ENCODE measurements around the gene TBCK. TPM values are rescaled to one million over a fixed set of nuclear protein-coding genes. Genes with fewer than 3 reads are reported as not detected.

The TBCK gene
- polyA plus RNA-seq, 1 of the 3 experiments (the other 2 are of a cell fraction), result 14.6 TPM

DNA sequence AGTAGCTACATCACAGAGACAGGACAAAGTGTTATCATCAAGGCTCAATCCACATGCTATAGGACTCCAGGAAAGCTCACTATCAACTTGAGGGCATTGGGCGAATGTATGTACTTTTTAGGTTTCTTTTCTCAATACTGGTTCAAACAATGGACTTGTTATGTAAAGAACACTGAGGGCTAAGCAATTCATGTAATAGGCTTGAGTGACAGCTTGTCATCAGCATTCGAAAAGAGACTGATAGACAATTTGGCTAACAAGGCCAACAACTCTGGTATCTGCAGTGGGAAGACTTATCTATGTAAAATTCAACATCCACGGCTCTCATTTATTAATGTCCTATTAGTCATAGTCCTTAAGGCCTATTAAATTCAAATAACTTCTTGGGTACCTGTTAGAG, 279.7 kb downstream of the TBCK start:
- WGBS (ENCODE audit: low lambda C conversion rate), result 85% methylated on average over 3 of the region's 3 CpGs
- H4K20me1 ChIP-seq (ENCODE audit: insufficient read depth), result no peaks in the 10 kb centered on the region
- H3K9me2 ChIP-seq, result no peaks in the 10 kb centered on the region
- H3K27ac ChIP-seq (ENCODE audit: low read depth in 2 of 2, low read length in 1 of 2), result no peak overlapping the region
- CTCF ChIA-PET, result interaction anchor here (1.1 kb wide), 1 partner anchor 23 kb away, joined by 3 read pairs; no protein-coding TSS in a partner anchor
- no peaks in the 10 kb centered on the region for H3K36me3 ChIP-seq (replicated peaks in 1 of 2; ENCODE audit: control insufficient read depth in 1 of 2, insufficient read depth in 2 of 2, low read length in 1 of 2)
- POLR2A ChIA-PET, result no interaction called here
- H3K27me3 ChIP-seq (ENCODE audit: insufficient read depth), result no peaks in the 10 kb centered on the region
- DNase-seq, result no peak
- no peaks in the 10 kb centered on the region for H3F3A ChIP-seq (replicated peaks; ENCODE audit: insufficient read depth)
- no peaks in the 10 kb centered on the region for H3K9me3 ChIP-seq
- H3K79me2 ChIP-seq (ENCODE audit: insufficient read depth), result no peaks in the 10 kb centered on the region
- TF ChIP-seq FOSL2 (IDR thresholded peaks at IDR 0.05; ENCODE audit: borderline replicate concordance, low read depth) (no peak), ZBTB33 (IDR thresholded peaks at IDR 0.05; ENCODE audit: borderline replicate concordance, low read depth) (no peak), NRF1 (IDR thresholded peaks at IDR 0.05; ENCODE audit: low read depth, low read length) (no peak)
- TF ChIP-seq, protein P1, sequence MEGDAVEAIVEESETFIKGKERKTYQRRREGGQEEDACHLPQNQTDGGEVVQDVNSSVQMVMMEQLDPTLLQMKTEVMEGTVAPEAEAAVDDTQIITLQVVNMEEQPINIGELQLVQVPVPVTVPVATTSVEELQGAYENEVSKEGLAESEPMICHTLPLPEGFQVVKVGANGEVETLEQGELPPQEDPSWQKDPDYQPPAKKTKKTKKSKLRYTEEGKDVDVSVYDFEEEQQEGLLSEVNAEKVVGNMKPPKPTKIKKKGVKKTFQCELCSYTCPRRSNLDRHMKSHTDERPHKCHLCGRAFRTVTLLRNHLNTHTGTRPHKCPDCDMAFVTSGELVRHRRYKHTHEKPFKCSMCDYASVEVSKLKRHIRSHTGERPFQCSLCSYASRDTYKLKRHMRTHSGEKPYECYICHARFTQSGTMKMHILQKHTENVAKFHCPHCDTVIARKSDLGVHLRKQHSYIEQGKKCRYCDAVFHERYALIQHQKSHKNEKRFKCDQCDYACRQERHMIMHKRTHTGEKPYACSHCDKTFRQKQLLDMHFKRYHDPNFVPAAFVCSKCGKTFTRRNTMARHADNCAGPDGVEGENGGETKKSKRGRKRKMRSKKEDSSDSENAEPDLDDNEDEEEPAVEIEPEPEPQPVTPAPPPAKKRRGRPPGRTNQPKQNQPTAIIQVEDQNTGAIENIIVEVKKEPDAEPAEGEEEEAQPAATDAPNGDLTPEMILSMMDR (IDR thresholded peaks at IDR 0.05), result no peak
- H2AFZ ChIP-seq (ENCODE audit: low read depth), result no peak overlapping the region
- no peak overlapping the region for H3K4me2 ChIP-seq
- peaks cover 0 to 7% of the 10 kb centered on the region in 2 experiments; a peak in 1 of 4 replicates for H3K4me1 ChIP-seq (ENCODE audit: control insufficient read depth in 1 of 2, insufficient read depth in 2 of 2, low read depth in 1 of 2, low read length in 1 of 2)
- no peak overlapping the region for H3K4me3 ChIP-seq (ENCODE audit: low read depth in 2 of 2, low read length in 1 of 2)
- no peak overlapping the region for H3K9ac ChIP-seq

DNA sequence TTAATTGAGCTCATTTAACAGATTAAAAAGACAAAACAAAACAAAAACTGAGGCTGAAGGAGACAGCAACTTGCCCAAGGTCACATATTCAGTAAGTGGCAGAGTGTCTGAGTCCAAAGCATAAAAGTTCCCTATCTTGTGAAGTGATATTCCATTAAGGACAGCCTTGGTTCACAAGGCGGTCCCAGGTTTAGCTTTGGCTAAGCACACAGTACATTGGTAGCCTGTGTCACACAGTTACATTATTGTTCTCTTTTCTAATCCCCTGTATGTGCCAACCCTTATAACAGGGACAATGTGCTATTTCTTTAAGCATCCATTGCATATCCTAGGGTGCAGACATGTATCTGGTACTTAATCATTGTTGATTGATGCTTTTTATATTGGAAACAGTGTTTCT, 280.8 kb downstream of the TBCK start:
- no peak overlapping the region for H3K4me3 ChIP-seq (ENCODE audit: low read depth in 2 of 2, low read length in 1 of 2)
- TF ChIP-seq TEAD4 (IDR thresholded peaks at IDR 0.05; ENCODE audit: borderline replicate concordance, insufficient read depth) (no peak), YY1 (IDR thresholded peaks at IDR 0.05; ENCODE audit: low read depth) (no peak)
- TF ChIP-seq, protein P1 (IDR thresholded peaks at IDR 0.05), result no peak
- TF ChIP-seq, protein P2, sequence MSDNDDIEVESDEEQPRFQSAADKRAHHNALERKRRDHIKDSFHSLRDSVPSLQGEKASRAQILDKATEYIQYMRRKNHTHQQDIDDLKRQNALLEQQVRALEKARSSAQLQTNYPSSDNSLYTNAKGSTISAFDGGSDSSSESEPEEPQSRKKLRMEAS (IDR thresholded peaks at IDR 0.05; ENCODE audit: low read depth), result no peak
- H3K27me3 ChIP-seq (ENCODE audit: insufficient read depth), result no peaks in the 10 kb centered on the region
- no peak overlapping the region for H3K4me2 ChIP-seq
- DNase-seq, result no peak
- no peaks in the 10 kb centered on the region for H3K79me2 ChIP-seq (ENCODE audit: insufficient read depth)
- no peak overlapping the region for H3K9ac ChIP-seq
- no peak overlapping the region for H3K27ac ChIP-seq (ENCODE audit: low read depth in 2 of 2, low read length in 1 of 2)
- no peaks in the 10 kb centered on the region for H3K9me2 ChIP-seq
- no peak overlapping the region for H2AFZ ChIP-seq (ENCODE audit: low read depth)
- H3F3A ChIP-seq (replicated peaks; ENCODE audit: insufficient read depth), result no peaks in the 10 kb centered on the region
- ChIA-PET POLR2A (no interaction called here), CTCF (no interaction called here)
- no peaks in the 10 kb centered on the region for H3K36me3 ChIP-seq (replicated peaks in 1 of 2; ENCODE audit: control insufficient read depth in 1 of 2, insufficient read depth in 2 of 2, low read length in 1 of 2)
- no peaks in the 10 kb centered on the region for H3K9me3 ChIP-seq
- whole genome bisulfite sequencing (ENCODE audit: low lambda C conversion rate), result 80% methylated on average over 1 of the region's 1 CpG
- peaks cover 0 to 7% of the 10 kb centered on the region in 2 experiments; a peak in 1 of 4 replicates for H3K4me1 ChIP-seq (ENCODE audit: control insufficient read depth in 1 of 2, insufficient read depth in 2 of 2, low read depth in 1 of 2, low read length in 1 of 2)
- H4K20me1 ChIP-seq (ENCODE audit: insufficient read depth), result no peaks in the 10 kb centered on the region

Data from SK-N-SH (cell line).